Central memory CD8-positive, alpha-beta T cell (primary cell): ENCODE data around the gene KCNMB2.
A peak's percentile ranks its signal among the peaks of the same experiment; 100 is the strongest.

Experiments used
- ATAC-seq: fragments of 150-1000 bp; cut with Tn5 transposase; replicated peaks from 2 replicates; pipeline ENCODE4 v1.10.0; 2022; ENCODE audit warnings: mild to moderate bottlenecking, moderate FRiP score, moderate number of reproducible peaks; ENCODE audit not compliant: poor library complexity, severe bottlenecking; ENCODE audit errors: extremely low read depth
- DNase-seq, 2 donors: peaks; one replicate each; pipeline ENCODE4 v3.0.0; 2021; ENCODE audit warnings: low spot score in 2 of 2
- H3K27ac Mint-ChIP-seq: one replicate; pipeline ENCODE4 v1.8.0; 2022; ENCODE audit warnings: low read depth, mild to moderate bottlenecking, moderate library complexity, mixed read lengths
- H3K27me3 Mint-ChIP-seq: one replicate; pipeline ENCODE4 v1.8.0; 2022; ENCODE audit warnings: mixed read lengths
- H3K36me3 Mint-ChIP-seq: one replicate; pipeline ENCODE4 v1.8.0; 2022; ENCODE audit warnings: mild to moderate bottlenecking, moderate library complexity, mixed read lengths; ENCODE audit not compliant: insufficient read depth
- H3K4me1 Mint-ChIP-seq: one replicate; pipeline ENCODE4 v1.8.0; 2022; ENCODE audit warnings: mixed read lengths
- H3K4me3 Mint-ChIP-seq: one replicate; pipeline ENCODE4 v1.8.0; 2022; ENCODE audit warnings: mild to moderate bottlenecking, moderate library complexity, mixed read lengths
- H3K9me3 Mint-ChIP-seq: one replicate; pipeline ENCODE4 v1.8.0; 2022; ENCODE audit warnings: mixed read lengths

KCNMB2 gene

DNA sequence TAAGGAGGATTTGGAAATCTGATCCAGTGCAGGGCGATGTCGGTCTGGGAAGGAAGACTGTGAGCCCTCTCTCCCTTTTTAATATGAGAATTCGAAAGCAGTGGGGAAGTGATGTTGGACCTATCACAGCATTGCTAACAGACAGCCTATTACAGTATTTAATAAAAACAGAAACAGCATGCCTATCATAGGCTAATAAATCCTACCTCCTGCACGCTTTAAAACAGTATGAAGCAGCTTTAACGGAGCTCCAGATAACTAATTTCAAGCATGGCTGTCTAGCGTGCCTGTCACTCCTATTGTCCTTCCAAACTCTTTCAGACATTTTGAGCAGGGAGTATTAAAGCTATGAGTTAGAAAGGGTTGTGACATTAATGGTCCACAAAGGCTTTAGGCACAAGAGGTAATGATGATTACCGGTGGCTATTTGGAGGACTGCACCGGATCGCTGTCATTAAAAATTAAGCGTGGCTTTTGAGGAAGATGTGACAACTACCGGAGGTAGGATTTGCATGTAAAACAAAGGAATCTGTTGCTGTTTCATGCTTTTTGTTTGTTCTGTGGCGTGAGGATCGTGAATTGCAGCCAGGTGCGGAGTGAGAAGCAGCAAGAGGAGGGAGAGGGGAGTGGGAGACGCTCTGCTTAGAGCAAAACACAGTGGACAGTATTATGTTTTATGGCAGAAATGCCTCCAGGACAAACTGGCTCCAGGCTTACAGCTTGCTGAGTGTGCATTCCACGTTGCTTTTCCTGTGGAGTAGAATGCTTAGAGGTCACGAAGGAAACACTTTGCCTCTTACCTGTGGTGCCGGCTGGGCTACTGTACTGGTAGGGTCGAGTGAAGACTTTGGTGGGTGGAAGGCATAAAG is at the start of gene KCNMB2:
TSS of gene KCNMB2 (plus strand) at position 226 of the 869 bp plus-strand sequence.
- ATAC-seq (no peak), DNase-seq (no peak)
- H3K27me3 Mint-ChIP-seq: peaks cover 42% of the 10 kb centered on the region
- peak within 1 kb of the TSS; percentile 23 for H3K4me3 Mint-ChIP-seq
- H3K27ac Mint-ChIP-seq: no peak within 1 kb of the TSS
- peaks cover 2% of the 10 kb centered on the region for H3K36me3 Mint-ChIP-seq
- peaks cover 5% of the 10 kb centered on the region for H3K4me1 Mint-ChIP-seq
- peaks cover 9% of the 10 kb centered on the region for H3K9me3 Mint-ChIP-seq

GRCh38 chr3:178486903-178487302 is 49.3 kb upstream of the KCNMB2 start:
- H3K9me3 Mint-ChIP-seq: no peaks in the 10 kb centered on the region
- DNase-seq (no peak), ATAC-seq (no peak)
- no peaks in the 10 kb centered on the region for H3K36me3 Mint-ChIP-seq
- H3K4me1 Mint-ChIP-seq: no peaks in the 10 kb centered on the region
- peaks cover 8% of the 10 kb centered on the region for H3K27me3 Mint-ChIP-seq
- no peak overlapping the region for H3K4me3 Mint-ChIP-seq
- no peak overlapping the region for H3K27ac Mint-ChIP-seq

DNA sequence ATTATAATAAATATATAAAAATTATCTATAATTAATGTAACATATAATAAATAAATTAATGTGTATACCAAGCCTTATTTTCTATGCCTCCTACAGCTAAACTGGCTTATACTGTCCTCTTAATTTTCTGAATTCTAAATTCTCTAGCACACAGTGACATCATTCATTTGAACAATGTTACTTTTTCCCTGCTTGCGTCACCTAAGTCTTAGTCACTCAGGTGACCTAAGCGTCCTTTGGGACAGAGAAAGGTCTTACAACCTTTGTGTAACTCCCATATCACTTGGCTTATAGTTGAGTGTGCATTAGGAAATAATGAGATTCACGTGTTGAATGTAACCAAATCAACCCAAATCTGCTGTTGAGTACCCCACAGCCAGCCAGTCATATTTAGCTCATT is 48.5 kb upstream of the KCNMB2 start:
- DNase-seq (no peak), ATAC-seq (no peak)
- H3K4me1 Mint-ChIP-seq: no peaks in the 10 kb centered on the region
- H3K9me3 Mint-ChIP-seq: no peaks in the 10 kb centered on the region
- no peaks in the 10 kb centered on the region for H3K27me3 Mint-ChIP-seq
- no peaks in the 10 kb centered on the region for H3K36me3 Mint-ChIP-seq
- no peak overlapping the region for H3K27ac Mint-ChIP-seq
- H3K4me3 Mint-ChIP-seq: no peak overlapping the region

GRCh38 chr3:178491751-178492150 is 44.5 kb upstream of the KCNMB2 start:
- no peaks in the 10 kb centered on the region for H3K4me1 Mint-ChIP-seq
- no peaks in the 10 kb centered on the region for H3K27me3 Mint-ChIP-seq
- DNase-seq (no peak), ATAC-seq (no peak)
- no peak overlapping the region for H3K4me3 Mint-ChIP-seq
- H3K9me3 Mint-ChIP-seq: no peaks in the 10 kb centered on the region
- H3K27ac Mint-ChIP-seq: no peak overlapping the region
- H3K36me3 Mint-ChIP-seq: no peaks in the 10 kb centered on the region

- Mint-ChIP-seq H3K36me3 (no peaks in the 10 kb centered on the region), H3K27me3 (no peaks in the 10 kb centered on the region), H3K4me3 (no peak overlapping the region), H3K4me1 (no peaks in the 10 kb centered on the region), H3K27ac (no peak overlapping the region), H3K9me3 (no peaks in the 10 kb centered on the region)
- DNase-seq: no peak
- no peak for ATAC-seq
These were observed 43.7 kb upstream of the KCNMB2 start for GRCh38 chr3:178492491-178492890.

DNA sequence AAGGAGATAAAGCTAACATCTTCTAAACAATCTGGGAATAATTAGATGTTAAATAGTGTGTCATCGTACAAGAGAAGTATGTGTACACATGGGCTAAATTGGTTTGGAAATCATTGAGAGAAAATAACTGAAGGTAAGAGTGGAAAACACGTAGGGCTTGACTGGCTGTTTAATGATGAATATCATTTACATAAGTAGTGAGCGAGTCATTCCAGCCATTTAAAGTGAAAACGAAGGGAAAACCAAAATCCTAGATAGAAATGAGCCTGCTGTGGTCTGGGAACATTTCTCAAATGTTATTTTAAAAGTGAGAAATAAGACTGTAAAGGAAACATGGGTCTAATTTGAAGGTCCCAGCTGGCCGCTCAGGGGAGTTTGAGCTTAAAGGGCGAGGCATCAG is 41.9 kb upstream of the KCNMB2 start:
- Mint-ChIP-seq H3K4me1 (no peaks in the 10 kb centered on the region), H3K36me3 (no peaks in the 10 kb centered on the region), H3K27ac (no peak overlapping the region), H3K4me3 (no peak overlapping the region), H3K27me3 (no peaks in the 10 kb centered on the region), H3K9me3 (no peaks in the 10 kb centered on the region)
- ATAC-seq (no peak), DNase-seq (no peak)

- no peaks in the 10 kb centered on the region for H3K4me1 Mint-ChIP-seq
- H3K9me3 Mint-ChIP-seq: no peaks in the 10 kb centered on the region
- no peak for DNase-seq
- no peak for ATAC-seq
- no peak overlapping the region for H3K4me3 Mint-ChIP-seq
- no peaks in the 10 kb centered on the region for H3K27me3 Mint-ChIP-seq
- no peaks in the 10 kb centered on the region for H3K36me3 Mint-ChIP-seq
- no peak overlapping the region for H3K27ac Mint-ChIP-seq
These were observed 39.3 kb upstream of the KCNMB2 start for GRCh38 chr3:178496911-178497310.

GRCh38 chr3:178498871-178499270 is 37.4 kb upstream of the KCNMB2 start:
- H3K4me3 Mint-ChIP-seq: no peak overlapping the region
- no peaks in the 10 kb centered on the region for H3K27me3 Mint-ChIP-seq
- H3K36me3 Mint-ChIP-seq: no peaks in the 10 kb centered on the region
- H3K9me3 Mint-ChIP-seq: no peaks in the 10 kb centered on the region
- no peak for ATAC-seq
- H3K27ac Mint-ChIP-seq: no peak overlapping the region
- no peaks in the 10 kb centered on the region for H3K4me1 Mint-ChIP-seq
- DNase-seq: no peak

- H3K27me3 Mint-ChIP-seq: no peaks in the 10 kb centered on the region
- H3K27ac Mint-ChIP-seq: no peak overlapping the region
- H3K36me3 Mint-ChIP-seq: no peaks in the 10 kb centered on the region
- ATAC-seq (no peak), DNase-seq (no peak)
- no peaks in the 10 kb centered on the region for H3K4me1 Mint-ChIP-seq
- no peak overlapping the region for H3K4me3 Mint-ChIP-seq
- no peaks in the 10 kb centered on the region for H3K9me3 Mint-ChIP-seq
These were observed 35.6 kb upstream of the KCNMB2 start for GRCh38 chr3:178500631-178501030.

DNA sequence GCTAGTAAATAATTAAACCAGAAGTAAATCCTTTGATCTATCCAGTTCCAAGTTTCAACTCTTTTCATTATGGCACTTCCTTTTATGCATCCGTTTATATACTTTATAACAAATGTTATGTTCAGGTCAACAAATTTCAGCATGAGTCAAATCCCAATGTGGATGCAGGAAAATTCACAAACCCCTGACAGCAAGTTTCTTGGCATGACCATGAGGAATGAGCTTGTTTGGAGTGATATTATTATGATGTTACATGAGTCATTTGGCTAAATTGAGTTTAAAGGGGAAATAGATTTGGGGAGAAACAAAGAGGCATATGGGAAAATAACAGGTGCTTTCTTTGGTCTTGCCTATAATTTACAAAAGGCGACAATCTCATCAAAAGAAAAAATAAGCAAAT is 32.1 kb upstream of the KCNMB2 start:
- no peak for ATAC-seq
- H3K27ac Mint-ChIP-seq: no peak overlapping the region
- no peaks in the 10 kb centered on the region for H3K36me3 Mint-ChIP-seq
- no peak for DNase-seq
- H3K4me1 Mint-ChIP-seq: no peaks in the 10 kb centered on the region
- no peaks in the 10 kb centered on the region for H3K27me3 Mint-ChIP-seq
- no peak overlapping the region for H3K4me3 Mint-ChIP-seq
- H3K9me3 Mint-ChIP-seq: no peaks in the 10 kb centered on the region

- Mint-ChIP-seq H3K36me3 (no peaks in the 10 kb centered on the region), H3K27ac (no peak overlapping the region), H3K4me1 (no peaks in the 10 kb centered on the region), H3K27me3 (no peaks in the 10 kb centered on the region), H3K4me3 (no peak overlapping the region), H3K9me3 (no peaks in the 10 kb centered on the region)
- no peak for ATAC-seq
- no peak for DNase-seq
These were observed 30.4 kb upstream of the KCNMB2 start for GRCh38 chr3:178505832-178506231.

DNA sequence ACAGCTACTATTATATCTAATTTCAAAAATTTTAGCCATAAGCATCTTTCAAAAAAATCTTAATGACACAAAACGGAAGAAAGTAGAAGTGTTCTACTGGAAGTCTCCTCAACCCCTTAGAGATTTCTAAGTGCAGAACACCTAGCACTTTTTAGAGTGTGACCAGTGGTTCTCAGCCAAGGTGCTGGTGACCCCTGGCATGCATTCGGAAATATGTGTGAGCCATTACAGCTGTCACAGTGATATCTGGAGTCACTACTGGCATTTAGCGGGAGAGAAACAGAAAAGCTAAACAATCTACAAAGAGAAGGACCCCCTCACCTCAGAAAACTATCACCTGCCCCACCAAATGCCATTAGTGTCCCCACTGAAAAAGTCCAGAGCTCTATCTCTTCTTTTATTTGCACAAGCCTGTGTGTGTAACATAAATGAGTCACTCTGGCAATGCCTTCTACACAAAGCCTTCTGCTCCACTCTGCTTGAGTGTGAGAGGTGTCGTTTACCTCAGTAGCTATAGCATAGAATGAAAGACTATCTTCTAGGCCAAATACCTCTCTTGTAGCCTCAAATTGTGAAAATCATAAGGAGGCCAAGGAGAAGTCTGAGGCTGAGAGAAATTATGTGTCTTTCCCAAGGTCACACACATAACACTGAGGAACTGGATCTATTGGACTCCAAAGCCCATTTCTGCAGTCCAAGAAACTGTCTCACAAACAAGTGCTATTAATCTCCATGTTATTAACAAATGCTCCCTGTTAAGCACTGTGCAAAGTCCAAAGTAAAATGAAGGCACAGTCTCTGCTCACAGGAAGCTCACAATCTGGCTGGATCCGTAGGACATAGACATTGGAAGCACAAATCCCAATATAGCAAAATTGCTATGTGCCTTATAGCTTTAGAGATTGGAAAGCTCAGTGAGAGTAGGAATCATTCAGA is 28.5 kb upstream of the KCNMB2 start:
- ATAC-seq: no peak

GRCh38 chr3:178508443-178508825 is 27.8 kb upstream of the KCNMB2 start:
- H3K27ac Mint-ChIP-seq: no peak overlapping the region

More for the DNA sequence above, 28.5 kb upstream of the KCNMB2 start:
- no peak for DNase-seq
- H3K27me3 Mint-ChIP-seq: no peaks in the 10 kb centered on the region
- no peak overlapping the region for H3K27ac Mint-ChIP-seq
- H3K4me1 Mint-ChIP-seq: no peaks in the 10 kb centered on the region
- no peak overlapping the region for H3K4me3 Mint-ChIP-seq
- no peaks in the 10 kb centered on the region for H3K9me3 Mint-ChIP-seq
- no peaks in the 10 kb centered on the region for H3K36me3 Mint-ChIP-seq

More at GRCh38 chr3:178508443-178508825, 27.8 kb upstream of the KCNMB2 start:
- no peak for ATAC-seq
- DNase-seq: no peak
- Mint-ChIP-seq H3K9me3 (no peaks in the 10 kb centered on the region), H3K36me3 (no peaks in the 10 kb centered on the region), H3K27me3 (no peaks in the 10 kb centered on the region), H3K4me3 (no peak overlapping the region), H3K4me1 (no peaks in the 10 kb centered on the region)
